NCI-H128 (cell line): ENCODE results near the gene MTHFSD.
A peak's percentile ranks its signal among the peaks of the same experiment; 100 is the strongest.

Experiments used
- DNase-seq: peaks from one replicate; lab custom pipeline; 2025; ENCODE audit not compliant: unreplicated experiment; lab: John Stamatoyannopoulos, UW

The MTHFSD gene

DNA sequence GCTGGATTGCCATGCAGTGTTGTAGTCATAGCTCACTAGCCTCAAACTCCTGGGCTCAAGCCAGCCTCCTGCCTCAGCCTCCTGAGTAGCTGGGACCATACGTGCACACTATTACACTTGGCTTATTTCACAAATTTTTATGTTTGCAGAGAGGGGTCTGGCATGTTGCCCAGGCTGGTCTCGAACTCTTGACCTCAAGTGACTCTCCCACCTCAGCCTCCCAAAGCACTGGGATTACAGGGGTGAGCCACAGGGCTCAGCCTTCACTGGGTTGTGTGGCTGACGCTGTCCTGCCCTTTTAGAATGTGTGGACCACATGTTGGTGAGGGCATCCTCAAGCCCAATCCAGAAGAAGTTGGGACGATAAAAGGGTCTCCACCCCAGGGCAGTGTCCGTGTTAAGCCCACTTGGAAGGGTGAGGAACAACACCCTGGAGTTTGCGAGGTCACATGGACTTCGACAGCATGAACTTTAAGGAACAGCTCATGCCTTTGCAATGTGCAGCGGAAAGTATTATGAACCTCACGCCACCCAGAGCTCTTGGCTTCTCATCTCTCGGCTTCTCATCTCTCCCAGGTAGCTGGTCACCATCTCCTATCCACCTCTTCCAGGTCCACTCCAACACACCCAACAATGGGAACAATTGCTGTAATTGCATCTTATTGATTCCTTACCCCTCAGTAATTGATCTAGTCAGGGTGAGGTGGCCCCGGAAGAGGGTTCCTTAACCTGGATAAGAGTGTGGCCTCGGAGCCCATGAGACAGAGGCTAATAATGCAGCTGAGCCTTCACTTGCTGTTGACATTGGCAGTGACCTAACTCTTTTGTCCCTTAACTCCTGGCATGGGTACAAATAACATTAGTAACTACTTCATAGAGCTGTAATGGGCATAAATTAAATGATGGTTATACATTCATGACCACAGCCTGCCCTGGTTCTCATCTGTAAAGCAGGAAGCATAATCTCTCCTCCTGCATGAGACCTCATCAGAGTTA is 30.0 kb upstream of the MTHFSD start:
- DNase-seq = no peak

DNA sequence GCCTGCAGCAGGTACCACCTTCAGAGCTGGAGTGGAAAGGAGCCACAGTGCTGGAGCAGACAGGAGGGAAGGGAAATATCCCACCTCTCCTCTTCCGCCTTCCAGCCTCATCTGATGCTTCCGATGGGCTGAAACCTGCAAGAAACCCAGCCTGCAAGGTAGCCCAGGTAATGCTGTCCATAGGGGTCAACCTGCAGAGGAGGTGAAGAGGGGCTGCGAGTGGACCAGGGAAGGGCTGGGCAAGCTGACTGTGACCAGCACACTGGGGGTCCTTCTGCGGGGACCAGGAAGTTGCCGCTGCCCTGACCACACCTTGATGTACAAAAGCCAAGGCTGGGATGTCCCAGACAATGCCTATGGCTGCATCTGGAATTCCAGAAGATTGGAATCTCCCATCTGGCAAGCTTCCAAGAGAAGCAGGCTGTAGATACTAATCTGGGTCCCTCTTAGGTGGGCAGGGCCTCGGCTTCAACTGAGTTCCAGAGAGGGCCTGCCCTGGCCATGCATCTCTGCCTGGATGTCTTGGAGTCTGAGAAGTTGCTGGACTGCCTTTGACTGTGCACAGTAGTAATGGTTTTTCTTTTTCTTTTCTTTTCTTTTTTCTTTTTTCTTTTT is 29.1 kb upstream of the MTHFSD start:
- DNase-seq = no peak

DNA sequence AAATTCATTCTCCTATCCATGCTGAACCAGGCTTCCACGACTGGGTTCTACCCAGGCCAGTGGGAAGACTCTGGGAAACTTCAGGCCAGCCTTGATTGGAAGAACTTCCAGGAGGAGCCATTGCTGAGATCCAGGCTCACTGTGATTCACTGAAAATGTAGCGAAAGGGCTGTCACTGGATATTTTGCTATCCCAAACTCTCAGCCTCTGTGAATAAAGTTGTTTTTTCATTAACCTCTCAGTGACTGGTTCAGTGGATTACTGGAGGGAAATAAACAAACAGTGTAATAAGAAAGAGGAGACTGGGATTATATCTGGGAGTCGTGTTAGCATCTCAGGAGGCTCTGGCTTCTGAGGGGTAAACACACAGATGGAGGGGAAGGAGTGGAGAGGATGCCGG is 26.4 kb upstream of the MTHFSD start:
- DNase-seq = no peak

DNA sequence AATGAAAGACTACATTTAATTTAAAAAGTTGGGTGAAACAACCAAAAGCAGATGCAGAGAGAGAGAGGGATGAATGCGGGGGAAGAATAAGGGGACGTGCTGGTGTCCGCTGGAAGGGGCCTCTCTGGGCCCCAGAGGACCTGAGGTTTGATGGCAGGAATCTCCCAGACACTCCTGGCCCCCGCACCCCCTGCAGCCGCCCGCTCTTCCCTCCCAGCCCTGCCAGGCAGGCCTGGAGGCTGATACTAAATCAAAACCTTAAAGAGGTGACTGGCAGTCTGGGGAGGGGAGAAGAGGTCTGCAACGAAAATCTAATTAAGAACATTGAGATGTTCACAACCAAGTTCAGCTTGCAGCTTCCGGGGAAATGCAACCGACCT is 25.7 kb upstream of the MTHFSD start:
- DNase-seq = no peak

DNA sequence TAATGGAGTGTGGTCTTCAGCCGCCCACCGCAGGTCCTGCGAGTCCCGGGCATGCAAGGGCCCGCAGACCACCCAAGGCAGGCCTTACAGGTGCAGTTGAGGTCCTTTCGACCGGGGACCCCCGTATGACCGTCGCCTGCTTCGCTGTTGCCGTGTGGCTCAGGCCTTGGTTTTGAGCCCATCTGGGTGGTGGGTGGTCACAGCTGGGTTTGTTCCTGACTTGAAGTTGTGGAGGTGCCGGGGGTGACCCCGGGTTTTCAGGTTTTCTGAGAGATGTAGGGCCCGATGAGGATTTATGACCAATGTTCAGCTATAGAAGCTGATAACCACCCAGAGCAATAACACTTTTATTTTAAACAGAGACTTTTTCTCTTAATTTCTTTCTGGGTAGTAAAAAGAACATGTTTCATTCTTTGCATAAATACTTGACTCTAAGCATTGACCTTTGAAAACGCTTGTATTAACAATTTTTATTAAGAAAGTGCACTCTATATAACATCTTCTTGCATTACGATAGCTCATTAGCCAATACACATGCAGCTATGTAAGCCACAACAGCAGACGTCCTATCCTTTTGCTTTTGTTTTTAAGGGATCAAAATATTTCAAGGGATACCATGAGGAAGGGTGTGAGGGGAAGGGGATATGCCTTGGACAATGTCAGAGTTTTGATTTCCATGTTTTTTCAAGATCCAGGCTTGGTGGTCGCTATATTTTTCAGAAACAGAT is 25.2 kb upstream of the MTHFSD start:
- DNase-seq = no peak

DNA sequence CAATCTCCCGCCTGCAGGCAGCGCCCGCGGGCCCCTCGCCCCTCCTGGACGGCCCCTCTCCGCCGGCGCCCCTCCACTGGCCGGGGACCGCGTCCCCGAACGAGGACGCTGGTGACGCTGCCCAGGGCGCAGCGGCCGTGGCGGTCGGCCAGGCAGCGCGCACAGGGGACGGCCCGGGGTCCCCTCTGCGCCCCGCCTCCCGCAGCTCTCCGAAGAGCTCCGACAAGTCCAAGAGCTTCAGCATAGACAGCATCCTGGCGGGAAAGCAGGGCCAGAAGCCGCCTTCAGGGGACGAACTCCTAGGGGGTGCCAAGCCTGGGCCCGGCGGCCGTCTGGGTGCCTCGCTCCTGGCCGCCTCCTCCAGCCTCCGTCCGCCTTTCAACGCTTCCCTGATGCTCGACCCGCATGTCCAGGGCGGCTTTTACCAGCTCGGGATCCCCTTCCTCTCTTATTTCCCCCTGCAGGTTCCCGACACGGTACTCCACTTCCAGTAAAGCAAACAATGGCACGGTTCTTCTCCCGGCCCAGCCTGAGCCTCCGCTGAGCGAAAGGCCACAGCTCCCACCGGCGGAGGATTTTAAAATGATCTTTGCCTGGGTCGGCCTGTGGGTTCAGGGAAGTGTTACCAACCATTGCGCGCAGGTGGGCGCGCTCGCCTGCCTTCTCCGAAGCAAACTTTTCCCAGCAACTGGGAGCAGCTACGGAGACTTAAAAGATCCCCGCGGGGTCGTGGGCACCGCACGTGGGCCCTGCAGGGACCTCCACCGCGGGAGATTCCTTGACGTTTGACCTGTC is 24.4 kb upstream of the MTHFSD start:
- DNase-seq = no peak

DNA sequence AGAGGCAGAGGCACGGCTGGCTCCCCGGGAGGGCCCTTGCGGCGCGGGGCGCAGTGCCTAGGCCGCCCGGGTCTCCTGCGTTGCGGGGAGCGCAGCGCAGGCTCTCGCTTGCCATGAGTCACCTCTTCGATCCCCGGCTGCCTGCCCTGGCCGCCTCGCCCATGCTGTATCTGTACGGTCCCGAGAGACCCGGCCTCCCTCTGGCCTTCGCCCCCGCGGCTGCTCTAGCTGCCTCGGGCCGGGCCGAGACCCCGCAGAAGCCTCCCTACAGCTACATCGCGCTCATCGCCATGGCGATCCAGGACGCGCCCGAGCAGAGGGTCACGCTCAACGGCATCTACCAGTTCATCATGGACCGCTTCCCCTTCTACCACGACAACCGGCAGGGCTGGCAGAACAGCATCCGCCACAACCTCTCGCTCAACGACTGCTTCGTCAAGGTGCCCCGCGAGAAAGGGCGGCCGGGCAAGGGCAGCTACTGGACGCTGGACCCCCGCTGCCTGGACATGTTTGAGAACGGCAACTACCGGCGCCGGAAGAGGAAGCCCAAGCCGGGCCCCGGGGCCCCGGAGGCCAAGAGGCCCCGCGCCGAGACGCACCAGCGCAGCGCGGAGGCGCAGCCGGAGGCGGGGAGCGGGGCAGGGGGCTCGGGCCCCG is 23.7 kb upstream of the MTHFSD start:
- DNase-seq = no peak

DNA sequence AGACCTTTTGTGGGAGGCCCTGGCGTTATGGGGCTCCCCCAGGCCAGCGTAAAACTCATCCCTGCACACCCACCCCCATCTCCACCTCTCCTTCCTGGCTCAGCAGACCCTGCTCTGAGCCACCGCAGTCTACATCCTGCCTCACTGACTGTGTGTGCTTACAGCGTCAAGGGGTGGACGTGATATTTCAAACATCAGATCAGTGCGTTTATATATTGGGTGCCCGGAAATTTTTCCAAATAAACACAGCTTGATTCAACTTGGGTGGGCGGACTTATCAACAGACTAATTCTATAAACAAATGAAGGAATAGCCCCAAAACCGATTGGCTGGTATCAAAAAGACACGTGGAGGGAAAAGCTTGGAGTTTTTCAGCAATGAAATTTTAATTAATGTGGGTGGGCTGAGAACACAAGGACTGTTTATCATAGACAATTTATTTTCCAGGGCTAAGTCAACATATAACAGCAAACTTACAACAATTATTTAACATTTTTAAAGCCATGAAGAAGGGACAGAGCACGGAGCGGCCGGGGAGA is 23.1 kb upstream of the MTHFSD start, which contains the start of gene FOXL1:
FOXL1 (plus strand) TSS at position 489 of the 539 bp plus-strand sequence. CDS start 175 bp downstream, outside the sequence.
- DNase-seq = no peak

DNA sequence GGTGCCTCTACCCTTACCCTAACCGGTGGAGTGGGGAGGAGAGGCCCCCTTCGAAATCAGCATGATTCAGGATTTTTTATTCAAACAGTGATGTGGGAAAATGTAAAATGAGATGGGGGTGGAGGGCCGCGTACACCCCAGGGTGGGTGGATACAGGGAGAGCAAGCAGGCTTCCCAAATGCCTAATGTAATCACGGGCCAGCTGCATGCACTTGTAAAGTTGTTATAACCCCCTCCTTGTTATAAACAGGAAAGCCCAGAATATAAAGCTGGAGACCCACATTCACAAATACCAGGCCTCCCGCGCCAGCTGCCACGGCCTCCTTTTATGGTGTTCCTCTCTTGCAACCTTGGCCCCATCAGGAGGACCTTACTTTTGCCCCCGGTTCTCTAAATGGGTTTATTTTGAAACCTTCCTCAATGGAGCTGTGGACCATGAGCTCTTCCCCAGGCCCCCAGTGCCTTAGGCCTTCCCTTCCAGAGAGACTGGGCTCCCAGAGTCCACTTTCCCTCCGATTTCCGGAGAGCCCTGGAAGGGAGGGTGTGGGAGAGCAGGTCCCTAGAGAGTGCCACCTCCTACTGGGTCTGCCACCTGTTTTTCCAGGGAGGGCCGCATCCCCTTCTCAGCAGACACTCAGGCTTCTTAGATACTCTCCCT is 22.4 kb upstream of the MTHFSD start:
- no peak for DNase-seq

DNA sequence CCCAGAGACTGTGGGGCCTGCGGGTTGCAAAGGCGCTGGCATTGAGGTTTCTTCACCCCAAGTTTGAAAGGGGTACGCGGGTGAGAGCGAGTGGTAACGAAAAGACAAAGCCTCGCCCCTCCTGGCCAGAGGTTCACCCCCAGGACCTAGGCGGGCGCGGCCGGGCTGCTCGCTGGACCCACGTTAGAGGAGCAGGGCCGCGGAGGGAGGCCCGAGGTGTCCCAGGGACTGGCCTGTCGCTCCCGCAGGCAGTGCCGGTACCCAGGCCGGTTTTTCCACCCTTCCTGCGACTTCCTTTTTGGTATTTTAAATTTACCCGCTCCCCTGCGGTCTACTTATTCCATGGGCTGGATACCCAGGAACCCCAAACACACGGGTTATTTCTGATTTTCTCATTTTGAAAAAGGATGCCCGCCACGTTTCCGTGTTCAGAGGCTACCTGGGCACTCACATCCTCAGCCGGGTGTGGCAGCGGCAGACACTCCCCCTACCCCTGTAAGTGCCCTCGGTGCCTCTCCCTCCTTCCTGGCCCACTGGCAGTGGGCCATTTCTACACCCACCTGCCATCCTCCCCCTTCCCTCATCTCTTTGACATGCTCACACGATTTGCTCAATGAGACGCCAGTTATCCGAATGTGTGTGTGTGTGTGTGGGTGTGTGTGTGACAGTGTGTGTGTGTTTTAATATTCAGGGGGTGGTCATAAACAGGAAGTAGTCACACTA is 21.7 kb upstream of the MTHFSD start:
- no peak for DNase-seq

DNA sequence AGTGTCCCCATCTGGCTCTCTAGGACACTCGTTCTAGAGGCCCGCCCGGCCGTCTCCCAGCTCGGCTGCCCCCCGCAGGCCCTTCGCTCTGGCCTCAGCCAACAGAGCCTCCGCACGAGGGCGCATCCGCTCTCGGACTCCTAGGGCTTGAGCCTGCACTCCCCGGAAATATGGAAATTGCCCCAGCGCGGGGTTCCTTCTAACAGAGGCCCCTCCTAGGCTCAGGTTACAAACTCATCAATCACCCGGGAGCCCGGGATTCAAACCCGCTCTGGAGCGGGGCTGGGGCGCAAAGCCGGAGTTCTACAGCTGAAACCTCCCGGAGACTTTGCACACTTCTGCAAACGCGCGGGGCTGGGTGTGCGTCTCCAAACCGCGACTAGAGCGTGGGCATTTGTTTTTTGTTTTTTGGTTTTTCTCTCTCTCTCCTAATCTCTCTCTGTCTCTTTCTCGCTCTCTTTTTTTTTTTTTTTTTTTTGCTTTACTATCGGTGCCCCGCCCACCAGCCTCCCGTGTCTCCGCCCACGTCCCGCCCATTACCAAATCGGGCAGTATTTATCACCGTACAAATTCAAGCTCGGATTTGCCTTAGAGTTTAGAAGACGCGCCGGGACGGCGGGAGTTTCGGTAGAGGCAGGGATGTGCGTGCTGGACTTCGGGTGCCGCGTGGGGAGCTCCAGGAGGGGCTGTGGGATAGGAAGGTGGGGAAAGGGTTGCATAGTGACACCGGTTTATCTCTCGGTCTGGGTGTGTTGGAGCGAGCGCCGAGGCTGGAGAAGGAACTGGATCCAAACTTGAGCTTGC is 20.9 kb upstream of the MTHFSD start:
- peak; percentile 28 for DNase-seq

DNA sequence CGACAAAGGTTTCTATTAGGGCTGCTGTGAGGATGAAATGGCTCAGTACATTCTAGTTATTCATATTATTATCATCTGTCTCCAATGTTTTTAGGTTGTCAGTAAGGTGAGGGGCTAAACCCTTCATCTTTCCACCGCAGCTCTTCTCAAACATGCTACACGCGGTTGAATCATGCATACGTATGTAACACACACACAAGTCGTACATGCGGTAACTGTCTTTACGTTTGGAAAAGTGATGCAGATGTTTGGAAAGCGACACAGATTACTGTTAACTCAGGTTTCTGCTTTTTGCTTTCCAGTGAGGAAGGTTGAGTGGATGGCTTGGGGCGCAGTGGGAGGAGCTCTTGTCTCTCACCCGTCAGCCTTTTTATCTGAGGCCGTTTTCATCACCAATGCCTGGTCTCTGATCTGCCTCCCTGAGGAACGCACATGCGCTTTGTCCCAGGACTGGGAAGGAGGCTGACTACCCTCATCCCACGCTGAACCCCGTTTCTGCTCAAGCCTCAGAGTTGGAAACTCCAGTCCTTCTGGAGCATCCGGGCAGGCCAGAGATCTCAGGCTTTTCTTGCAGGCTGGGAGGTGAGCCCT is 20.2 kb upstream of the MTHFSD start:
- DNase-seq = no peak

DNA sequence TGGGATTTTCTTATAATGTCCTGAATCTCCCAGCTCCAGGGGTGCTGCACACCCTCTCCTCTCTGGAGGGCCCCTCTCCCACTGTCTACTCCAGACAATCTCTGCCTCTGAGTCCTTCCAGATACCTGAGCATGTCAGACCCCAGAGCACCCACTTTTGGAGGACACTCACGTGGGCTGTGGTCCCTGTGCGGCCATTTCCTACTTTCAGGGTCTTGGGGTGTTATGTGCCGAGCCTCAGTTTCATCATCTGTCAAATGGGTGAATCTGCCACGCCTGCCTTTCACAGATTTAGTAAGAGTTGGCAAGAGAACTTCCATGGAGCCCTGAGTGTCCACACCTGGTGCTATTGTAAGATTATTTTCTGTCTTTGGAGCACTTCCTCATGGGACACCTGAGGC is 19.6 kb upstream of the MTHFSD start:
- DNase-seq = no peak

DNA sequence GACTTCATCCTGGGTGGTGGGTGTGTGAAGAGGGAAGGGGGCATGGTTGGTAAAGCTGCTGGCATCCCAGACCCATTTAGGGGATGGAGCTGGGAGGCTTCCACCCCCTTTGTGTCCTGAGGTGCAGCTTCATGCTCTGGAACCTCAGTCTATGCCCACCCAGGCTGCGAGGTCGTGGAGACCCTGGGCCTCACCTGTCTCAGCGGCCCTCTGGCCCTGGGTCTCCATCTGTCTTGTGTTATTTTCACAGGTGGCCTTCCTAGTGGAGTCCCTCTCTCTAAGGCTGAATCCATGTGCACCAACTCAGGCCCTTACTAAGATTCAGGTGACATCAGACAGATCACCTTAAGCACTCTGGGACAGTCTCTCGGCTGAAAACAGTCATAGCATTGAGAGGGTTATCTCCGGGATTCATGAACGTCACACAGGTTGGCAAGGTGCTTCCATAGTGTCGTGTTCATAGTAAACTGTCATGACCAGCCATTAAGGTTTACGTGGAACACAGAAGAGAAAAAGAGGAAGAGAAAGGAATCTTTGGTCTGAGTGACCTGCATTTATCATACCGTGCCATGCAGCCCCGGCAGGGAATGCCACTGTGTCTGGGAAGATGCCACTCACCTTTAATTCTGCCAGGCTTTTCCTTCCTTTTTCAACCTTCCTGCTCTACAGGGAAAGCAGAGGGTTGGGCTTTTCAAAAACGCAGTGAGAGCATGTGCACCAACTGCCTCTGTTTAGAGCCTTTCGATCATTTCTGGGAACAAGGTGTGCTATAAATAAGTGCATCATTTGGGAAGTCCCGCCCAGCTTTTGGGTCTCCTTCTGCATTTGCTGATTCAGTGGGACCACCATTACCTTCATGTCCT is 18.8 kb upstream of the MTHFSD start:
- no peak for DNase-seq

DNA sequence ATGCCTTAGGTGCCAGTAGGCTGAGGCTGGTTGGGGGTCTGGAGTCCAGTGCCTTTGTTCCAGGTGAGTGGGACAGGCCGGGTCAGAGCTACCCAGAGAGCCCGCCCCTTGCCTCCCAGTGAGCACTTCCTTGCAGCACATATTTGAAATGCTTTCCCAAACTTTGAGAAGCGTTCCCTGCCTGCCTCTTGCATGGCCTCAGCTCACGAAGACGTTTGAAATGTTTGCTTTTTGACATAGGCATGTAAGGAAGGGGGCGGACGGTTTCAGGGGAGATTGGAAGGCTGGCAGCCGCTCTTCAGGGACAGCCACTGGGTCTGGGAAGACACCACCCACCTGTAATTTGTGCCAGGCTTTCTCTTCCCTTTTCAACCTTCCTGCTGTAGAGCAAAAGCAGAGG is 18.2 kb upstream of the MTHFSD start:
- DNase-seq = no peak

DNA sequence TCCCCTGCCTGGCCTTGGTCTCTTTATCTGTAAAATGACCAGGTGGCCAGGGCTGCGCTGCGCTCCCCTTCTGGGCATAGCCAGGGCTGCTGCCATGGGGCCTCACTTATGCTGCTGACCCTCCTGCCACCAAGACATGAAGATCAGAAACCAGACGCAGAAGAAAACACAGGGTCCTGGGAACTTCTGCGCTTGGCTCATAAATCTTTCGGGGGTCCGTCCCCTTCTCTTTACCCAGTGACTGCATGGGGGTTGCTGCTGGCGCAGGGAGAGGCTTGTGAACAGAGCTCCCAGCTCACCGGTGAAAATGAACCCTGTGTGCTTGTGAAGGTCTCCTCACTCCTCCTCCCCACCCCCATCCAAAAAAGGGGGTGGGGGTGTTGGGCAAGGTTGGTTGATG is 17.6 kb upstream of the MTHFSD start:
- DNase-seq = no peak

DNA sequence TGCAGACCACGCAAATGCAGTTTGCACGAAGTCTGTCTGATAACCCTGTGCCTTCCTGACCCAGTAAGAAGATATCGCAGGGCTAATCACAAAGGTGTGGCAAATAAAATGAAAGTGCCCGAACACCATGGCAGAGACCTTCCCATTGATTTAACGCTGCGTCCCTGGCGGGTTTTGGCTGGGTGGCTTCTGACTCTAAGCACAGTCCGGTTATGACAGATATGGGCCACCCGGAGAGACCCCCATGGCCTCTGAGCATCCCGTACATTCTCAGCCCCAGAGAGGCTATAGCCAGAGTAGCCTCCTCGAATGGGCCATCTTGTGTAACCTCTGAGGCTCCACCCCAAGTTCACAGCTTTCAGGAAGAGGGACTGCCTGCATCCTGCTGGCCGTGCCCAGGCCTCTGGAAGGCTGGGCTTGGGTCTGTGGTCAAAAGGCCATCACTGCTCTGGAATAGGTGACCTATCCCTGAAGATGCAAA is 17.0 kb upstream of the MTHFSD start:
- no peak for DNase-seq
